GM10266 (cell line): ENCODE measurements around the gene ACAD9.

Experiments used
- DNase-seq: peaks from one replicate; pipeline ENCODE4 v3.0.0; 2012; ENCODE audit errors: extremely low spot score
- TF ChIP-seq, protein P1 (sequence below): IDR thresholded peaks from 2 replicates; pipeline ENCODE4 v1.5.1; 2012; ENCODE audit warnings: mild to moderate bottlenecking, low read depth; ENCODE audit not compliant: control insufficient read depth, insufficient read depth; ENCODE audit errors: missing control alignments

Gene ACAD9

GRCh38 chr3:128906031-128906803, 26.8 kb downstream of the ACAD9 start:
- TF ChIP-seq, protein P1, sequence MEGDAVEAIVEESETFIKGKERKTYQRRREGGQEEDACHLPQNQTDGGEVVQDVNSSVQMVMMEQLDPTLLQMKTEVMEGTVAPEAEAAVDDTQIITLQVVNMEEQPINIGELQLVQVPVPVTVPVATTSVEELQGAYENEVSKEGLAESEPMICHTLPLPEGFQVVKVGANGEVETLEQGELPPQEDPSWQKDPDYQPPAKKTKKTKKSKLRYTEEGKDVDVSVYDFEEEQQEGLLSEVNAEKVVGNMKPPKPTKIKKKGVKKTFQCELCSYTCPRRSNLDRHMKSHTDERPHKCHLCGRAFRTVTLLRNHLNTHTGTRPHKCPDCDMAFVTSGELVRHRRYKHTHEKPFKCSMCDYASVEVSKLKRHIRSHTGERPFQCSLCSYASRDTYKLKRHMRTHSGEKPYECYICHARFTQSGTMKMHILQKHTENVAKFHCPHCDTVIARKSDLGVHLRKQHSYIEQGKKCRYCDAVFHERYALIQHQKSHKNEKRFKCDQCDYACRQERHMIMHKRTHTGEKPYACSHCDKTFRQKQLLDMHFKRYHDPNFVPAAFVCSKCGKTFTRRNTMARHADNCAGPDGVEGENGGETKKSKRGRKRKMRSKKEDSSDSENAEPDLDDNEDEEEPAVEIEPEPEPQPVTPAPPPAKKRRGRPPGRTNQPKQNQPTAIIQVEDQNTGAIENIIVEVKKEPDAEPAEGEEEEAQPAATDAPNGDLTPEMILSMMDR = no peak
- no peak for DNase-seq

GRCh38 chr3:128906804-128907525, 27.5 kb downstream of the ACAD9 start:
- TF ChIP-seq, protein P1 = no peak
- no peak for DNase-seq

DNA sequence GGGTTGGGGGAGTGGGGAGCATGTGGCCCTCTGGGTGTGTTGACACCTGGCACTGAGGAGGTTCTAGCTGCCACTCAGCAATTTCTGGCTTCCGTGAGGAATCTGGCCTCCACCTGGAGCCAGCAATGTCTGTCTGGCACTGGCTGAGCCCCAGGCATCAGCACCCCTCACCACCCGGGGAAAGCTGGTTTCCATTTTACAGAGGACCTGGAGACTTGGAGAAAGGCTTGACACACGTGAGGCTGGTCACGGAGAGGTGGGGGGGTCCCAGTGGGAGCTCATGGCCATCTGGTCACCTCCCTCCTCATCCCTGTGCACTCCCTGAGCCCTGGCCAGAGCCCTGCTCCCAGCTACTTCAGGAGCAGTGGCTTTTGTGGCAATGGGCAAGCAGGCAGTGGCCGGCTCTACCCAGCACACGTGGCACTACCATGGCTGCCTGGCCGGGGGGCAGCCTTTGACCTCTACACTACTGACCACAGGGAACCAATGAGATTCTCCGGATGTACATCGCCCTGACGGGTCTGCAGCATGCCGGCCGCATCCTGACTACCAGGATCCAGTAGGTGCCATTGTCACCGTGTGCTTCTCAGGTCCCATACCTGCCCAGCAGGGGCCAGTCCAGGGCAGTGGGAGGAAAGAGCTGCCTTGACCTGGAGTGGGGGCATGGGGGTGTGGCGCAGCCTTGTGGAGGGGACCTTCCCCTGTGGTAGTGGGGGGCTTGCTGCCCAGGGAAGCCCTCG, 28.5 kb downstream of the ACAD9 start:
- DNase-seq = no peak
- TF ChIP-seq, protein P1 = no peak

DNA sequence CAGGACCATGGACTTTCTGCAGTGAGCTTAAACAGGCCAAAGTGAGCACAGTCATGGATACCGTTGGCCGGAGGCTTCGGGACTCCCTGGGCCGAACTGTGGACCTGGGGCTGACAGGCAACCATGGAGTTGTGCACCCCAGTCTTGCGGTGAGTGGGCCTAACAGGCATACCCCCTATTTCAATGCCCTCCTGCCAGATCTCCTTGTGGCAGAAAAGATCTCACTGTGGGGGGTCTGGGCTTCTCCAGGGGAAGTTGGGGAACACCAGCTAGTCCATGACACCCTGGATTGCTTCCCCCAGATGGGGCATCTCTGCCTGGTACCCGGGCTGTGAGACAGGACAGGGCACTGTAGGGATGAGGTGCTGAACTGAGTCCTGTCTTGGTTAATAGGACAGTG, 29.5 kb downstream of the ACAD9 start:
- DNase-seq = no peak
- TF ChIP-seq, protein P1 = no peak

- TF ChIP-seq, protein P1 = no peak
- DNase-seq = no peak
Observed at GRCh38 chr3:128910006-128910405, 30.6 kb downstream of the ACAD9 start.

DNA sequence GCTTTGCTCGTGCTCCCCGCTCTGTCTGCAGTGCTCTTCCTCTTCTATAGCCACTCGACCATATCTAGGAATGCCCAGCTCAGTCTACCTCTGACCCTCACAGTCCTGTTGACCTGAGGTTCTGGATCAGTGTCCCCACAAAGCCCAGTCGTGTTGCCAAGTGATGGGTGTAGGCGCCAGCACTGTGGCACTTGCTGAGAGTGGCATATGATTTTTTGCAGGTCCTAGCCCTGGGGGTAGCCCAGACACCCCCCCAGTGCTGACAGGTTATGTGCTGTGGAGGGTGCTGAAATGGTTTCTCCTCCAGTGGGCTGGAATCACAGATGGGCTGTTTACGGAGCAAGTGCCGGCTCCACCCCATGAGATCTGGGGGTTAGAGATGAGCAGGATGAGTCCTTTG, 32.5 kb downstream of the ACAD9 start:
- TF ChIP-seq, protein P1 = no peak
- no peak for DNase-seq
